ENCODE measurements around the gene HMGCL.
"Not testable (repeated sequence)": the region's sequence is repeated elsewhere in the genome, so short reads cannot be mapped to it uniquely, and the experiment has no call there.

HMGCL gene

GRCh38 chr1:23827717-23828116 lies 2.5 kb upstream of the HMGCL start:
- no peak for DNase-seq (ENCODE audit: low read depth in 2 of 3, low spot score in 1 of 3)

- not testable (repeated sequence) for DNase-seq (ENCODE audit: low read depth in 2 of 3, low spot score in 1 of 3)
Observed at GRCh38 chr1:23826590-23826989, 1.4 kb upstream of the HMGCL start.

- DNase-seq (ENCODE audit: low read depth in 2 of 3, low spot score in 1 of 3), result no peak
Observed at GRCh38 chr1:23825762-23826522, 713 bp upstream of the HMGCL start.

GRCh38 chr1:23824711-23825075 lies 536 bp downstream of the HMGCL start:
- no peak for DNase-seq (ENCODE audit: low read depth in 2 of 3, low spot score in 1 of 3)

GRCh38 chr1:23823767-23824166 lies 1.5 kb downstream of the HMGCL start:
- DNase-seq (ENCODE audit: low read depth in 2 of 3, low spot score in 1 of 3), result no peak

- no peak for DNase-seq (ENCODE audit: low read depth in 2 of 3, low spot score in 1 of 3)
Observed at GRCh38 chr1:23817633-23818032, 7.6 kb downstream of the HMGCL start.

- no peak for DNase-seq (ENCODE audit: low read depth in 2 of 3, low spot score in 1 of 3)
Observed at GRCh38 chr1:23816906-23817305, 8.3 kb downstream of the HMGCL start.

GRCh38 chr1:23816361-23816760 lies 8.9 kb downstream of the HMGCL start:
- no peak for DNase-seq (ENCODE audit: low read depth in 2 of 3, low spot score in 1 of 3)

- DNase-seq (ENCODE audit: low read depth in 2 of 3, low spot score in 1 of 3), result no peak
Observed at GRCh38 chr1:23814016-23814415, 11.2 kb downstream of the HMGCL start.

- DNase-seq (ENCODE audit: low read depth in 2 of 3, low spot score in 1 of 3), result peak in 2 of 3 donors; percentile 40 to 61
Observed at GRCh38 chr1:23810818-23811540, 14.2 kb downstream of the HMGCL start.

GRCh38 chr1:23809751-23810171 lies 15.5 kb downstream of the HMGCL start:
- DNase-seq (ENCODE audit: low read depth in 2 of 3, low spot score in 1 of 3), result peak; percentile 73 to 78 (median 75)

- DNase-seq (ENCODE audit: low read depth in 2 of 3, low spot score in 1 of 3), result no peak
Observed at GRCh38 chr1:23807453-23807852, 17.8 kb downstream of the HMGCL start.

GRCh38 chr1:23806280-23806679 lies 18.9 kb downstream of the HMGCL start:
- no peak for DNase-seq (ENCODE audit: low read depth in 2 of 3, low spot score in 1 of 3)

- DNase-seq (ENCODE audit: low read depth in 2 of 3, low spot score in 1 of 3), result no peak
Observed at GRCh38 chr1:23805025-23805424, 20.2 kb downstream of the HMGCL start.

GRCh38 chr1:23804183-23804835 lies 20.9 kb downstream of the HMGCL start:
- no peak for DNase-seq (ENCODE audit: low read depth in 2 of 3, low spot score in 1 of 3)

- DNase-seq (ENCODE audit: low read depth in 2 of 3, low spot score in 1 of 3), result no peak
Observed at GRCh38 chr1:23803674-23804073, 21.6 kb downstream of the HMGCL start.

- DNase-seq (ENCODE audit: low read depth in 2 of 3, low spot score in 1 of 3), result not testable (repeated sequence)
Observed at GRCh38 chr1:23802809-23803342, 22.4 kb downstream of the HMGCL start.

GRCh38 chr1:23801876-23802275 lies 23.4 kb downstream of the HMGCL start:
- no peak for DNase-seq (ENCODE audit: low read depth in 2 of 3, low spot score in 1 of 3)

GRCh38 chr1:23801338-23801748 lies 23.9 kb downstream of the HMGCL start:
- no peak for DNase-seq (ENCODE audit: low read depth in 2 of 3, low spot score in 1 of 3)

GRCh38 chr1:23800400-23801337 lies 24.6 kb downstream of the HMGCL start, which contains the start of gene GALE:
GALE (minus strand) TSS chr1:23800754; CDS start chr1:23799007, 1,747 bp downstream.
- DNase-seq (ENCODE audit: low read depth in 2 of 3, low spot score in 1 of 3), result peak; percentile 91 to 98 (median 95)
